Stimulated activated memory B cell treated with anti-CD40 and anti-IgM and Interleukin-4, amounts not matched to agents 10 μg/mL and 1 μg/mL and 100 μg/mL, for 72 hours (primary cell): ENCODE measurements around the gene DLD.
A peak's percentile ranks its signal among the peaks of the same experiment; 100 is the strongest.
"Not testable (repeated sequence)": the region's sequence is repeated elsewhere in the genome, so short reads cannot be mapped to it uniquely, and the experiment has no call there.

ENCODE experiments used
- ATAC-seq: fragments of 150-1000 bp; cut with Tn5 transposase; 2 replicates; pipeline ENCODE4 v1.10.0; 2021
- H3K27ac Mint-ChIP-seq: one replicate; pipeline ENCODE4 v1.8.0; 2022; ENCODE audit warnings: mild to moderate bottlenecking, mixed read lengths
- H3K27me3 Mint-ChIP-seq: one replicate; pipeline ENCODE4 v1.8.0; 2022; ENCODE audit warnings: mixed read lengths
- H3K36me3 Mint-ChIP-seq: one replicate; pipeline ENCODE4 v1.8.0; 2022; ENCODE audit warnings: mixed read lengths
- H3K4me1 Mint-ChIP-seq: one replicate; pipeline ENCODE4 v1.8.0; 2022; ENCODE audit warnings: mixed read lengths
- H3K4me3 Mint-ChIP-seq: one replicate; pipeline ENCODE4 v1.8.0; 2022; ENCODE audit warnings: mild to moderate bottlenecking, moderate library complexity, mixed read lengths
- H3K9me3 Mint-ChIP-seq: one replicate; pipeline ENCODE4 v1.8.0; 2022; ENCODE audit warnings: mixed read lengths

The DLD gene

GRCh38 chr7:107860981-107861652 is 29.9 kb upstream of the DLD start:
- ATAC-seq, result no peak
- H3K9me3 Mint-ChIP-seq, result no peaks in the 10 kb centered on the region
- H3K4me3 Mint-ChIP-seq, result no peak overlapping the region
- H3K36me3 Mint-ChIP-seq, result no peaks in the 10 kb centered on the region
- H3K4me1 Mint-ChIP-seq, result peaks cover 5% of the 10 kb centered on the region
- no peak overlapping the region for H3K27ac Mint-ChIP-seq
- no peaks in the 10 kb centered on the region for H3K27me3 Mint-ChIP-seq

GRCh38 chr7:107865956-107866775 is 24.8 kb upstream of the DLD start:
- H3K9me3 Mint-ChIP-seq, result no peaks in the 10 kb centered on the region
- H3K27me3 Mint-ChIP-seq, result peaks cover 8% of the 10 kb centered on the region
- H3K27ac Mint-ChIP-seq, result no peak overlapping the region
- no peaks in the 10 kb centered on the region for H3K4me1 Mint-ChIP-seq
- ATAC-seq, result no peak
- no peak overlapping the region for H3K4me3 Mint-ChIP-seq
- H3K36me3 Mint-ChIP-seq, result no peaks in the 10 kb centered on the region

- no peaks in the 10 kb centered on the region for H3K9me3 Mint-ChIP-seq
- H3K27ac Mint-ChIP-seq, result no peak overlapping the region
- H3K27me3 Mint-ChIP-seq, result peaks cover 8% of the 10 kb centered on the region
- no peak overlapping the region for H3K4me3 Mint-ChIP-seq
- ATAC-seq, result no peak
- no peaks in the 10 kb centered on the region for H3K4me1 Mint-ChIP-seq
- no peaks in the 10 kb centered on the region for H3K36me3 Mint-ChIP-seq
Observed at GRCh38 chr7:107867858-107868466, 23.0 kb upstream of the DLD start.

- ATAC-seq, result no peak
Observed at GRCh38 chr7:107870427-107871000, 20.5 kb upstream of the DLD start.

GRCh38 chr7:107874111-107874510 is 16.9 kb upstream of the DLD start:
- no peak for ATAC-seq
- no peak overlapping the region for H3K4me3 Mint-ChIP-seq
- no peak overlapping the region for H3K27ac Mint-ChIP-seq
- H3K9me3 Mint-ChIP-seq, result no peaks in the 10 kb centered on the region
- no peaks in the 10 kb centered on the region for H3K4me1 Mint-ChIP-seq
- peaks cover 10% of the 10 kb centered on the region for H3K27me3 Mint-ChIP-seq
- H3K36me3 Mint-ChIP-seq, result no peaks in the 10 kb centered on the region

More at GRCh38 chr7:107870427-107871000, 20.5 kb upstream of the DLD start:
- H3K36me3 Mint-ChIP-seq, result no peaks in the 10 kb centered on the region
- H3K9me3 Mint-ChIP-seq, result no peaks in the 10 kb centered on the region
- no peak overlapping the region for H3K27ac Mint-ChIP-seq
- H3K4me1 Mint-ChIP-seq, result no peaks in the 10 kb centered on the region
- H3K27me3 Mint-ChIP-seq, result peaks cover 8% of the 10 kb centered on the region
- no peak overlapping the region for H3K4me3 Mint-ChIP-seq

- H3K4me3 Mint-ChIP-seq, result no peak overlapping the region
- peak; percentile 59 for ATAC-seq
- peaks cover 4% of the 10 kb centered on the region for H3K4me1 Mint-ChIP-seq
- no peak overlapping the region for H3K27ac Mint-ChIP-seq
- no peaks in the 10 kb centered on the region for H3K36me3 Mint-ChIP-seq
- H3K27me3 Mint-ChIP-seq, result peaks cover 10% of the 10 kb centered on the region
- H3K9me3 Mint-ChIP-seq, result no peaks in the 10 kb centered on the region
Observed at GRCh38 chr7:107874605-107875446, 16.2 kb upstream of the DLD start.

- H3K27me3 Mint-ChIP-seq, result peaks cover 10% of the 10 kb centered on the region
- no peak overlapping the region for H3K4me3 Mint-ChIP-seq
- peaks cover 4% of the 10 kb centered on the region for H3K4me1 Mint-ChIP-seq
- H3K27ac Mint-ChIP-seq, result no peak overlapping the region
- no peaks in the 10 kb centered on the region for H3K36me3 Mint-ChIP-seq
- ATAC-seq, result no peak
- no peaks in the 10 kb centered on the region for H3K9me3 Mint-ChIP-seq
Observed at GRCh38 chr7:107876916-107877315, 14.1 kb upstream of the DLD start.

GRCh38 chr7:107877731-107878382 is 13.1 kb upstream of the DLD start:
- H3K4me1 Mint-ChIP-seq, result peaks cover 4% of the 10 kb centered on the region
- H3K9me3 Mint-ChIP-seq, result no peaks in the 10 kb centered on the region
- no peak for ATAC-seq
- peaks cover 10% of the 10 kb centered on the region for H3K27me3 Mint-ChIP-seq
- H3K4me3 Mint-ChIP-seq, result no peak overlapping the region
- no peaks in the 10 kb centered on the region for H3K36me3 Mint-ChIP-seq
- H3K27ac Mint-ChIP-seq, result no peak overlapping the region

GRCh38 chr7:107878636-107879035 is 12.3 kb upstream of the DLD start:
- Mint-ChIP-seq H3K4me1 (peaks cover 4% of the 10 kb centered on the region), H3K27me3 (peaks cover 10% of the 10 kb centered on the region), H3K27ac (no peak overlapping the region), H3K9me3 (no peaks in the 10 kb centered on the region), H3K36me3 (no peaks in the 10 kb centered on the region), H3K4me3 (no peak overlapping the region)
- ATAC-seq, result no peak

GRCh38 chr7:107879400-107880035 is 11.5 kb upstream of the DLD start:
- Mint-ChIP-seq H3K27ac (no peak overlapping the region), H3K4me3 (no peak overlapping the region), H3K36me3 (no peaks in the 10 kb centered on the region), H3K4me1 (peaks cover 4% of the 10 kb centered on the region), H3K27me3 (peaks cover 18% of the 10 kb centered on the region), H3K9me3 (no peaks in the 10 kb centered on the region)
- ATAC-seq, result peak; percentile 71

- Mint-ChIP-seq H3K9me3 (no peaks in the 10 kb centered on the region), H3K27me3 (peaks cover 22% of the 10 kb centered on the region), H3K4me1 (peaks cover 4% of the 10 kb centered on the region), H3K27ac (no peak overlapping the region), H3K36me3 (no peaks in the 10 kb centered on the region), H3K4me3 (no peak overlapping the region)
- no peak for ATAC-seq
Observed at GRCh38 chr7:107882766-107883165, 8.2 kb upstream of the DLD start.

GRCh38 chr7:107884066-107884818 is 6.7 kb upstream of the DLD start:
- no peaks in the 10 kb centered on the region for H3K9me3 Mint-ChIP-seq
- peaks cover 4% of the 10 kb centered on the region for H3K4me1 Mint-ChIP-seq
- H3K4me3 Mint-ChIP-seq, result no peak overlapping the region
- no peaks in the 10 kb centered on the region for H3K36me3 Mint-ChIP-seq
- no peak overlapping the region for H3K27ac Mint-ChIP-seq
- peaks cover 22% of the 10 kb centered on the region for H3K27me3 Mint-ChIP-seq
- no peak for ATAC-seq

GRCh38 chr7:107887827-107888226 is 3.2 kb upstream of the DLD start:
- not testable (repeated sequence) for H3K36me3 Mint-ChIP-seq, ATAC-seq, H3K4me3 Mint-ChIP-seq, H3K27ac Mint-ChIP-seq, H3K9me3 Mint-ChIP-seq, H3K4me1 Mint-ChIP-seq
- peaks cover 22% of the 10 kb centered on the region for H3K27me3 Mint-ChIP-seq
